K562 (cell line): ENCODE measurements around the gene IGFBP7. TPM values are rescaled to one million over a fixed set of nuclear protein-coding genes. Genes with fewer than 3 reads are reported as not detected.

Experiments used
- ATAC-seq: fragments of 200-7000 bp; cut with Tn5 transposase; 3 replicates; pipeline ENCODE4 v1.9.1; 2020; ENCODE audit warnings: moderate library complexity
- BruUV-seq: library from RNA; stranded (reverse); fragments of 400-500 nt; replicated peaks from 2 replicates; lab custom pipeline; 2021; lab: Mats Ljungman, UMichigan
- CTCF ChIA-PET: fragments of 300-600 bp; formaldehyde crosslinking; extraction: SDS; loops from one replicate; lab custom pipeline; 2021; ENCODE audit warnings: low intra/inter-chr PET ratio; lab: Yijun Ruan, JAX
- POLR2A ChIA-PET: fragments of 300-600, 350-650 bp; sonication (Branson Sonifier 250); formaldehyde crosslinking; extraction: SDS; loops from one replicate; lab custom pipeline; 2021; ENCODE audit warnings: antibody characterized with exemption, inconsistent platforms; lab: Yijun Ruan, JAX
- DNase-seq, 4 experiments: peaks; one replicate each; pipeline versions ENCODE4 v3.0.0 to v3.0.0-alpha.2; 2011 to 2018; ENCODE audit warnings: low spot score in 3 of 4, mixed read lengths in 3 of 4; ENCODE audit errors: extremely low read depth in 1 of 4
- FAIRE-seq: peaks from 2 replicates; lab custom pipeline; 2011; peaks lifted over from hg19 to GRCh38; lab: Jason Lieb, UNC
- H2AFZ ChIP-seq: 2 replicates; pipeline ENCODE4 v1.6.0; 2011; ENCODE audit warnings: low read depth, low read length, control low read depth, inconsistent platforms
- H3K27ac ChIP-seq: fragments of 200-600 bp; 3 replicates; pipeline ENCODE4 v1.8.0; 2011; ENCODE audit warnings: low read depth, mild to moderate bottlenecking, control low read depth, inconsistent platforms, low read length, moderate library complexity, mixed read lengths; ENCODE audit errors: extremely low read depth
- H3K27me3 ChIP-seq, 2 experiments: fragments of 300-600 bp in 1 of 2; 2 replicates in 1 of 2; 3 replicates in 1 of 2; pipeline versions ENCODE4 v1.6.0 to v1.8.0; 2011; ENCODE audit warnings: inconsistent platforms in 2 of 2, low read length in 2 of 2, mild to moderate bottlenecking in 1 of 2, mixed read lengths in 1 of 2, moderate library complexity in 1 of 2; ENCODE audit not compliant: control insufficient read depth in 2 of 2, insufficient read depth in 2 of 2
- H3K36me3 ChIP-seq: fragments of 300-600 bp; 3 replicates; pipeline ENCODE4 v1.8.0; 2011; ENCODE audit warnings: mild to moderate bottlenecking, low read length, inconsistent platforms; ENCODE audit not compliant: control insufficient read depth, insufficient read depth
- H3K4me1 ChIP-seq, 2 experiments: fragments of 200-600 bp in 1 of 2; replicated peaks in 1 of 2; 2 replicates in 1 of 2; 3 replicates in 1 of 2; pipeline versions ENCODE4 v1.5.1 to v1.8.0; 2011; ENCODE audit warnings: inconsistent platforms in 2 of 2, low read length in 2 of 2, mild to moderate bottlenecking in 1 of 2, mixed read lengths in 1 of 2, moderate library complexity in 1 of 2; ENCODE audit not compliant: control insufficient read depth in 2 of 2, insufficient read depth in 2 of 2
- H3K4me2 ChIP-seq: 2 replicates; pipeline ENCODE4 v1.6.1; 2011; ENCODE audit warnings: low read length, control low read depth, inconsistent platforms, mixed read lengths; ENCODE audit not compliant: insufficient read depth
- H3K4me3 ChIP-seq: fragments of 200-600 bp; sonication (generic), shearing (Covaris generic); 2 replicates; pipeline ENCODE4 v1.5.1; 2016; ENCODE audit warnings: control low read depth, inconsistent platforms
- H3K79me2 ChIP-seq: fragments of 200-600 bp; 3 replicates; pipeline ENCODE4 v1.8.0; 2011; ENCODE audit warnings: low read length, inconsistent platforms; ENCODE audit not compliant: control insufficient read depth, insufficient read depth
- H3K9ac ChIP-seq, 2 experiments: 2 replicates each; pipeline versions ENCODE4 v1.6.0 to v1.6.1; 2011; ENCODE audit warnings: low read depth in 2 of 2, low read length in 2 of 2, control low read depth in 1 of 2, inconsistent platforms in 1 of 2, mild to moderate bottlenecking in 1 of 2, mixed read lengths in 1 of 2; ENCODE audit not compliant: insufficient read depth in 1 of 2
- H3K9me1 ChIP-seq: one replicate; pipeline ENCODE4 v1.6.0; 2011; ENCODE audit warnings: inconsistent platforms, mild to moderate bottlenecking, low read length, moderate library complexity; ENCODE audit not compliant: control insufficient read depth, insufficient read depth
- H3K9me3 ChIP-seq: replicated peaks from 2 replicates; pipeline ENCODE4 v1.5.1; 2011; ENCODE audit warnings: low read depth, low read length, inconsistent platforms; ENCODE audit not compliant: control insufficient read depth, insufficient read depth
- H4K20me1 ChIP-seq: replicated peaks from 2 replicates; pipeline ENCODE4 v1.6.1; 2011; ENCODE audit warnings: low read length, inconsistent platforms, mixed read lengths; ENCODE audit not compliant: control insufficient read depth, insufficient read depth
- ARID3A ChIP-seq: IDR thresholded peaks from 2 replicates; pipeline ENCODE4 v1.6.1; 2012; ENCODE audit warnings: low read depth, low read length, improper control_type of control experiment, borderline replicate concordance
- BRF1 ChIP-seq: IDR thresholded peaks from 3 replicates; pipeline ENCODE4 v1.6.1; 2011; ENCODE audit warnings: borderline replicate concordance, mild to moderate bottlenecking; ENCODE audit not compliant: insufficient read length; ENCODE audit errors: extremely low read depth
- CAMTA2 ChIP-seq: fragments of 250-450 bp; sonication (Bioruptor Pico); conservative IDR thresholded peaks from 2 replicates; pipeline ENCODE4 v1.5.1; 2022
- GABPB1 ChIP-seq: sonication (generic); formaldehyde crosslinking; IDR thresholded peaks from 2 replicates; pipeline ENCODE4 v1.8.0; 2022; ENCODE audit warnings: mild to moderate bottlenecking, missing genetic modification reagents
- GTF2F1 ChIP-seq: IDR thresholded peaks from 2 replicates; pipeline ENCODE4 v1.6.1; 2011; ENCODE audit warnings: low read depth, low read length, improper control_type of control experiment
- HEY1 ChIP-seq: fragments of 250-450 bp; sonication (Bioruptor Pico); IDR thresholded peaks from 2 replicates; pipeline ENCODE4 v1.5.0; 2020; ENCODE audit warnings: mild to moderate bottlenecking, moderate library complexity, borderline replicate concordance
- KDM5B ChIP-seq: fragments of 200-600 bp; sonication (generic); IDR thresholded peaks from 2 replicates; pipeline ENCODE4 v1.6.1; 2012; ENCODE audit warnings: low read depth, mild to moderate bottlenecking, moderate library complexity, low read length, control low read depth, inconsistent platforms; ENCODE audit not compliant: insufficient replicate concordance
- MBD2 ChIP-seq: sonication (generic); IDR thresholded peaks from 2 replicates; pipeline ENCODE4 v1.6.1; 2016; ENCODE audit warnings: low read depth, borderline replicate concordance
- RBM14 ChIP-seq: fragments of 200-400 bp; formaldehyde crosslinking; IDR thresholded peaks from 2 replicates; pipeline ENCODE4 v1.6.1; 2018; ENCODE audit warnings: low read depth, mild to moderate bottlenecking, low read length, moderate library complexity, borderline replicate concordance; ENCODE audit not compliant: insufficient read depth
- RCOR1 ChIP-seq, 2 experiments: IDR thresholded peaks; 2 replicates each; pipeline ENCODE4 v1.6.1; 2012; ENCODE audit warnings: low read depth in 2 of 2, low read length in 2 of 2, borderline replicate concordance in 1 of 2, improper control_type of control experiment in 1 of 2
- RNF2 ChIP-seq: sonication (generic); IDR thresholded peaks from 2 replicates; pipeline ENCODE4 v1.6.1; 2016
- TSC22D4 ChIP-seq: fragments of 450-650 bp; IDR thresholded peaks from 2 replicates; pipeline ENCODE4 v1.6.1; 2016; ENCODE audit warnings: missing genetic modification characterization, missing biosample characterization, control low read depth
- XRCC3 ChIP-seq: fragments of 450-650 bp; IDR thresholded peaks from 2 replicates; pipeline ENCODE4 v1.6.1; 2017; ENCODE audit warnings: mild to moderate bottlenecking, moderate library complexity
- ZBTB17 ChIP-seq: fragments of 450-650 bp; formaldehyde crosslinking; IDR thresholded peaks from 2 replicates; pipeline ENCODE4 v1.4.0; 2020; ENCODE audit warnings: mild to moderate bottlenecking
- ZNF121 ChIP-seq: sonication (generic); formaldehyde crosslinking; conservative IDR thresholded peaks from 2 replicates; pipeline ENCODE4 v1.8.0; 2022; ENCODE audit warnings: missing genetic modification reagents
- ZNF507 ChIP-seq: conservative IDR thresholded peaks from 2 replicates; pipeline ENCODE4 v1.6.1; 2017; ENCODE audit warnings: missing genetic modification characterization, missing compliant biosample characterization
- ZSCAN29 ChIP-seq: fragments of 450-650 bp; IDR thresholded peaks from 2 replicates; pipeline ENCODE4 v1.6.1; 2017
- WGBS: fragments of 100-300 bp; shearing (Covaris generic); methylation state at CpG from one replicate; pipeline ENCODE4 v1.1.6; 2016; ENCODE audit warnings: low coverage, mixed read lengths; ENCODE audit not compliant: insufficient coverage; ENCODE audit errors: missing lambda C conversion rate; 5-methylcytosine and 5-hydroxymethylcytosine counted together
- in situ Hi-C: fragments of 300-500 bp; cut with MboI; formaldehyde crosslinking; loops from 4 replicates; pipeline ENCODE4 v1.15.0; 2018; ENCODE audit warnings: inconsistent platforms, mixed read lengths
- intact Hi-C: fragments of 100-400 bp; cut with micrococcal nuclease; formaldehyde crosslinking; loops from 2 replicates; pipeline ENCODE4 v1.14.2; 2022
- polyA plus RNA-seq, 8 experiments: library from polyadenylated mRNA; depleted of rRNA in 4 of 8; stranded (reverse) in 5 of 8; unstranded in 3 of 8; fragments of >200 nt; fragmentation: Nextera tagmentation in 2 of 8; fragmentation: Illumina TruSeq in 1 of 8; extraction: Ambion mirVana in 2 of 8; extraction: Trizol in 1 of 8; gene quantifications; 2 replicates each; pipeline versions ENCODE4 v1.2.1 to v1.2.3, GENCODE V29; 2011 to 2014; ENCODE audit warnings: inconsistent platforms in 1 of 8, missing spikeins in 1 of 8
- total RNA-seq, 7 experiments: library from RNA; depleted of rRNA in 6 of 7; stranded (reverse); fragments of >200 nt in 6 of 7; fragmentation: Illumina TruSeq in 2 of 7; extraction: Trizol in 2 of 7; gene quantifications; 2 replicates each; pipeline versions ENCODE4 v1.2.1 to v1.2.3, GENCODE V29; 2011 to 2021; ENCODE audit warnings: low replicate concordance in 1 of 7

IGFBP7 gene
- total and polyA plus RNA-seq, 9 of the 15 experiments (the other 6 are each of a cell fraction or from before 2014, with no cell fraction given) = 0.27 to 0.49 (median 0.29) TPM; not detected in 6

GRCh38 chr4:57039345-57039744 is 70.8 kb downstream of the IGFBP7 start:
- no peak for DNase-seq
- peaks cover 17 to 18% of the 10 kb centered on the region in 2 experiments for H3K27me3 ChIP-seq
- H3K27ac ChIP-seq = no peak overlapping the region
- no peaks in the 10 kb centered on the region for H3K9me1 ChIP-seq
- in situ Hi-C loops = no loop called here
- H3K4me3 ChIP-seq = no peak overlapping the region
- H3K9ac ChIP-seq = no peak overlapping the region
- BruUV-seq = no TSS peak
- POLR2A ChIA-PET = no interaction called here
- CTCF ChIA-PET = no interaction called here
- 0% methylated on average over 2 of the region's 2 CpGs for WGBS
- FAIRE-seq = no peak
- no peak overlapping the region for H2AFZ ChIP-seq
- intact Hi-C loops = loop anchor here (2.0 kb wide), 1 partner anchor 123 kb away; no protein-coding TSS in a partner anchor
- no peak for ATAC-seq
- H3K36me3 ChIP-seq = no peaks in the 10 kb centered on the region
- TF ChIP-seq GABPB1 (CRISPR knock-in tag) = no peak
- TF ChIP-seq ZBTB17 (CRISPR knock-in tag) = no peak
- TF ChIP-seq ZSCAN29 = no peak
- TF ChIP-seq TSC22D4 = no peak
- TF ChIP-seq KDM5B = no peak
- no peak for TF ChIP-seq RBM14
- TF ChIP-seq ZNF507 (tag) = no peak
- TF ChIP-seq ZNF121 (CRISPR knock-in tag) = no peak
- no peak for TF ChIP-seq HEY1
- TF ChIP-seq RNF2 = no peak
- no peak for TF ChIP-seq ARID3A
- TF ChIP-seq XRCC3 = no peak
- TF ChIP-seq MBD2 = no peak
- no peak for TF ChIP-seq CAMTA2 (CRISPR knock-in tag)
- TF ChIP-seq RCOR1 (IDR thresholded peaks at IDR 0.05; ENCODE audit: borderline replicate concordance in 1 of 2, low read depth in 2 of 2, low read length in 2 of 2) = no peak
- no peak for TF ChIP-seq GTF2F1
- TF ChIP-seq BRF1 = no peak
- TF ChIP-seq, all 486 proteins: peak for 0
- no peaks in the 10 kb centered on the region for H3K79me2 ChIP-seq
- no peaks in the 10 kb centered on the region for H4K20me1 ChIP-seq
- no peaks in the 10 kb centered on the region for H3K4me1 ChIP-seq
- no peaks in the 10 kb centered on the region for H3K9me3 ChIP-seq
- H3K4me2 ChIP-seq = no peak overlapping the region
